Measurements from ENCODE around the gene TTC13. TPM values are rescaled to one million over a fixed set of nuclear protein-coding genes. Genes with fewer than 3 reads are reported as not detected.

Gene TTC13
- total RNA-seq, 1 experiment from 2014 or later = 12.3 TPM

DNA sequence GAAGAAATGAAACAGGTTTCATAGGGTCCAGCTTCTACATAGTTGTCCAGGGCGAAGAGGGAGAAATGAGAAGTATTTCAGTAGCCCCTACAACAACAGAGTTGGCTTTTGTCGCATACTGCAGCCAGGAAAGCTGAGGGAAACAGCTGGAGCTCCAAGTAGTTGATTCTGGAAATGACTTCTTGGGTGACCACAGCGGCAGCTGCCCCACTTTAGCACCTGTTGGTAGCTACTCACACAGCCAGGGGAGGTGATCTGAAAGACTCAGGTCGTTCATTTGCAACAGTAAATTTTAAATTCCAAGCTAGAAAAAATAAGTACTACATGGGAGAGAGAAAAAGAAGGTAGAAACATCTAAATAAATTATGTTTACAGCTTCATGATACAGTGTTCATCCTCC is 2.3 kb downstream of the TTC13 start:
- Histone ChIP-seq H2AFZ (ENCODE audit: low read depth, low read length, poor library complexity, severe bottlenecking) (no peak overlapping the region), H3K9me3 (ENCODE audit: control insufficient read depth in 1 of 2, insufficient read depth in 1 of 2, low read depth in 1 of 2, low read length in 2 of 2) (no peaks in the 10 kb centered on the region), H3K9ac (ENCODE audit: low read length) (no peak overlapping the region), H3K9me2 (ENCODE audit: insufficient read depth) (no peaks in the 10 kb centered on the region), H3K4me3 (replicated peaks in 1 of 2; ENCODE audit: low read depth in 1 of 2, low read length in 2 of 2) (no peak overlapping the region), H3K79me2 (ENCODE audit: insufficient read depth, low read length) (peaks cover 25% of the 10 kb centered on the region), H4K20me1 (ENCODE audit: insufficient read depth) (no peaks in the 10 kb centered on the region), H3K4me2 (ENCODE audit: low read length) (no peak overlapping the region), H3K27ac (ENCODE audit: low read depth, low read length) (no peak overlapping the region), H3K36me3 (ENCODE audit: control insufficient read depth in 1 of 2, insufficient read depth in 2 of 2, low read length in 2 of 2) (0 out of 4 replicates have a peak, but pooled peaks cover 0 to 2% of the 10 kb centered on the region in 2 experiments), H3K4me1 (ENCODE audit: control insufficient read depth in 1 of 2, insufficient read depth in 2 of 2, low read length in 2 of 2) (peaks cover 7 to 13% of the 10 kb centered on the region in 2 experiments; a peak in 2 of 4 replicates), H3K27me3 (ENCODE audit: insufficient read depth, low read length) (no peaks in the 10 kb centered on the region)
- BruUV-seq (replicated peaks) = no TSS peak
- DNase-seq (ENCODE audit: low read depth, low spot score) (no peak), ATAC-seq (no peak)
- intact Hi-C loops (cut with micrococcal nuclease) = loop anchor here (5.0 kb wide), 2 partner anchors 236 to 551 kb away; partner anchors contain the start of gene TSNAX
- ChIA-PET POLR2A (no interaction called here), CTCF (no interaction called here), RAD21 (ENCODE audit: low non-redundant PET in 1 of 2, low total read pairs in 2 of 2, uncharacterized antibody in 2 of 2, unreplicated experiment in 2 of 2) (interaction anchor here in 1 of 2 experiments (0.6 kb wide), 1 partner anchor 247 kb away, joined by 3 read pairs; no protein-coding TSS in a partner anchor)
- TF ChIP-seq EZH2 (IDR thresholded peaks at IDR 0.05) (no peak), SIN3A (IDR thresholded peaks at IDR 0.05; ENCODE audit: low read depth) (no peak), FOSL1 (IDR thresholded peaks at IDR 0.05; ENCODE audit: low read depth) (no peak), EZH2phosphoT487 (IDR thresholded peaks at IDR 0.05; ENCODE audit: borderline replicate concordance) (no peak), CBX3 (IDR thresholded peaks at IDR 0.05; ENCODE audit: low read depth) (no peak), EGR1 (IDR thresholded peaks at IDR 0.05; ENCODE audit: low read depth) (no peak), RAD21 (IDR thresholded peaks at IDR 0.05; ENCODE audit: low read depth) (no peak), JUND (IDR thresholded peaks at IDR 0.05) (no peak)
- TF ChIP-seq, protein P1, sequence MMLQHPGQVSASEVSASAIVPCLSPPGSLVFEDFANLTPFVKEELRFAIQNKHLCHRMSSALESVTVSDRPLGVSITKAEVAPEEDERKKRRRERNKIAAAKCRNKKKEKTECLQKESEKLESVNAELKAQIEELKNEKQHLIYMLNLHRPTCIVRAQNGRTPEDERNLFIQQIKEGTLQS (IDR thresholded peaks at IDR 0.05) = no peak
- TF ChIP-seq, protein P2, sequence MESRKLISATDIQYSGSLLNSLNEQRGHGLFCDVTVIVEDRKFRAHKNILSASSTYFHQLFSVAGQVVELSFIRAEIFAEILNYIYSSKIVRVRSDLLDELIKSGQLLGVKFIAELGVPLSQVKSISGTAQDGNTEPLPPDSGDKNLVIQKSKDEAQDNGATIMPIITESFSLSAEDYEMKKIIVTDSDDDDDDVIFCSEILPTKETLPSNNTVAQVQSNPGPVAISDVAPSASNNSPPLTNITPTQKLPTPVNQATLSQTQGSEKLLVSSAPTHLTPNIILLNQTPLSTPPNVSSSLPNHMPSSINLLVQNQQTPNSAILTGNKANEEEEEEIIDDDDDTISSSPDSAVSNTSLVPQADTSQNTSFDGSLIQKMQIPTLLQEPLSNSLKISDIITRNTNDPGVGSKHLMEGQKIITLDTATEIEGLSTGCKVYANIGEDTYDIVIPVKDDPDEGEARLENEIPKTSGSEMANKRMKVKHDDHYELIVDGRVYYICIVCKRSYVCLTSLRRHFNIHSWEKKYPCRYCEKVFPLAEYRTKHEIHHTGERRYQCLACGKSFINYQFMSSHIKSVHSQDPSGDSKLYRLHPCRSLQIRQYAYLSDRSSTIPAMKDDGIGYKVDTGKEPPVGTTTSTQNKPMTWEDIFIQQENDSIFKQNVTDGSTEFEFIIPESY (IDR thresholded peaks at IDR 0.05; ENCODE audit: extremely low read depth, insufficient replicate concordance, low read length) = no peak
- TF ChIP-seq, protein P3, sequence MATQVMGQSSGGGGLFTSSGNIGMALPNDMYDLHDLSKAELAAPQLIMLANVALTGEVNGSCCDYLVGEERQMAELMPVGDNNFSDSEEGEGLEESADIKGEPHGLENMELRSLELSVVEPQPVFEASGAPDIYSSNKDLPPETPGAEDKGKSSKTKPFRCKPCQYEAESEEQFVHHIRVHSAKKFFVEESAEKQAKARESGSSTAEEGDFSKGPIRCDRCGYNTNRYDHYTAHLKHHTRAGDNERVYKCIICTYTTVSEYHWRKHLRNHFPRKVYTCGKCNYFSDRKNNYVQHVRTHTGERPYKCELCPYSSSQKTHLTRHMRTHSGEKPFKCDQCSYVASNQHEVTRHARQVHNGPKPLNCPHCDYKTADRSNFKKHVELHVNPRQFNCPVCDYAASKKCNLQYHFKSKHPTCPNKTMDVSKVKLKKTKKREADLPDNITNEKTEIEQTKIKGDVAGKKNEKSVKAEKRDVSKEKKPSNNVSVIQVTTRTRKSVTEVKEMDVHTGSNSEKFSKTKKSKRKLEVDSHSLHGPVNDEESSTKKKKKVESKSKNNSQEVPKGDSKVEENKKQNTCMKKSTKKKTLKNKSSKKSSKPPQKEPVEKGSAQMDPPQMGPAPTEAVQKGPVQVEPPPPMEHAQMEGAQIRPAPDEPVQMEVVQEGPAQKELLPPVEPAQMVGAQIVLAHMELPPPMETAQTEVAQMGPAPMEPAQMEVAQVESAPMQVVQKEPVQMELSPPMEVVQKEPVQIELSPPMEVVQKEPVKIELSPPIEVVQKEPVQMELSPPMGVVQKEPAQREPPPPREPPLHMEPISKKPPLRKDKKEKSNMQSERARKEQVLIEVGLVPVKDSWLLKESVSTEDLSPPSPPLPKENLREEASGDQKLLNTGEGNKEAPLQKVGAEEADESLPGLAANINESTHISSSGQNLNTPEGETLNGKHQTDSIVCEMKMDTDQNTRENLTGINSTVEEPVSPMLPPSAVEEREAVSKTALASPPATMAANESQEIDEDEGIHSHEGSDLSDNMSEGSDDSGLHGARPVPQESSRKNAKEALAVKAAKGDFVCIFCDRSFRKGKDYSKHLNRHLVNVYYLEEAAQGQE (IDR thresholded peaks at IDR 0.05; ENCODE audit: low read depth) = no peak
